OCI-M1 (cell line): ENCODE data around the gene RTN4R.
A peak's percentile ranks its signal among the peaks of the same experiment; 100 is the strongest.

Source experiments
- DNase-seq: peaks from one replicate; lab custom pipeline; 2025; lab: John Stamatoyannopoulos, UW

Gene RTN4R

DNA sequence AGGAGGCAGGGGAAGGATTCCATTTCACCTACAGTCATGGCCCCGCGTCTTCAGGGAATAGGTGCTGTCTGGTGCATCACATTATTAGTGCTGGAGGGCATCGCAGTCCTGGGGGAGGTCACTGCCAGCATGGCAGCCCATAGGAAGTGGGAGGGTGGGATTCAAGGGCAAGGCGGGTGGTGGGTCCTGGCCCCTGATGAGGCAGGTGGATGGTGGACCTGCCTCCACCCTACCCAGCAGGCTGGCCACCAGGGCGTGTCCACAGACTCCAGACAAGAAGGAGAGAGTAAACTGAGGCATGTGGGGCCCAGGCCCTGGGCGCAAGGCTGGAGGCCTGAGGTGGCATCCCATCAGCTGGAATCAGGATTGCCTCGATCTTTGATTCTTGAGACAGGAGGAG lies 53.3 kb downstream of the RTN4R start:
- no peak for DNase-seq

DNA sequence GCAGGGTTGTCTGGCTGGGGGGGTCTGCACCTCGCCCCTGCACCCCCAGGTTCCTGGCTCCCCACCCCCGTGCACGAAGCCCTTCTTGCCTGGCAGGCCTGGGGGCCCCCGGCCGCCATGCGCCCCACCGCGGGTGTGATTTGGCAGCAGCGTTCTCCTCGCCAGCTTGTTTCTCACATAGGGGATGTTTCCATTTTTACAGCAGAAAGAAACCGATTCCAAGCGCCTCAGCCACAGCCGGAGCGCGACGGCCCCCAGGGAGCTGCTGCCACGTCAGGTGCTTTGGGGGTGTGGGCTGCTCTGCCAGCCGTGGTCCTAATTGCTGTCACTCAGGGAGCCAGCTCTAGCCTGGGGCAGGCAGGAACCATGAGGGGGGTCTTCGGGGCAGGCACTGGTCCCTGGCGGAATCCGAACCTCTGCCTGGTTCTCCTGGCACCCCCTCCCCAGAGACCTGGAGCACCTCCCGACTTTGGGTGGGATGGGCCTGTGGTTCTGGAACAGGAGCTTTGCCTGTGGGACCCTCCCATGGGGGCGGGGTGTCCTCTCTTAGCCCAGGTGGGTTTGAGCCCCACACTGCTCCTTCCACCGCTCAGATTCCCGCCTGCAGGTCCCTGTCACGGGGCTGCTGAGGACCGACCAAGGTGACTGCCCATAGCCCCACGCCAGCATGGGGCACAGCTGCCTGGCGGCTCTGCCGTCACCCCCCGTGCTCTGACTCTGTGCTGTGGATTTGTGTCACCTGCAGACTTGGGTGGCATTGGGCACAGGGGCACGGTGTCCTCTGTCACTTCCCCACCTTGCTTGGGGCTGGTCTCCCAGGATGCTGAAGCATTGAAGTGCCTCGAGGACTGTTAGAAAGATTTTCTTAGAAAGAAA lies 54.0 kb downstream of the RTN4R start:
- DNase-seq: no peak

- no peak for DNase-seq
Observed at GRCh38 chr22:20212754-20213699, 55.1 kb downstream of the RTN4R start.

DNA sequence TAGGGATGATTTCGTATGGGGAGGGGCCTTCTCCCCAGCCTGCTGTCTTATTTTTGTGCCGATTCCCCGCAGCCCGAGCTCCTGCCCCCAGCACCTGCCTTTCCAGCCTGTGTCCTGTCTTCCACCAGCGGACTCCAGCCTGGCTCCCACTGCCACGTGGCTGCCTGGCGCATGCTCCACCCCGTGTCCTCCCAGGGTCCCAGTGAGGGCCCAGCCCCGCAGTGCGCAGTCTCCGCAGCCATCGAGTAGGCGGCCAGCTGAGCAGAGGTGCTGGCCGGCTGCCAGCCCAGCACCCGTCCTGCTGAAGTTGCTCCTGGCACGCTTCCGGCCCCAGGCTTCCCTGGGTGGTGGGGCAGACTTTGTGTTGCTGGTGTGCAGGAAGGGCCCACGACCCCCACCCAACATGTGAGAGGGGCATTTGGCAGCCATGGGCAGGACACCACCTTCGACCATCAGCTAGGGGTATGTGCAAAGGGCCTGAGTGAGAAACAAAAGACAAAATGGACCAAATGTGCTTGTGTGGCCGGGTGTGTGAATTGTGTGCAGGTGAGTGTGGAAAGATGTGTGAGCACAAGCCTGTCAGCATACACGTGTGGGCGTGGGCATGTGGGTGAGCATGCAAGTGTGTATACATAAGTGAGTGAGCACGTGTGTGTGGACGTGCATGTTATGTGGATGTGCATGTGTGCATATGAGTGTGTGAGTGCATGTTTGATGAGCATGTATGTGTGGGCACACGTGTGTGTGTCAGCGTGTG lies 55.9 kb downstream of the RTN4R start:
- no peak for DNase-seq

- no peak for DNase-seq
Observed at GRCh38 chr22:20211409-20211996, 56.6 kb downstream of the RTN4R start.

DNA sequence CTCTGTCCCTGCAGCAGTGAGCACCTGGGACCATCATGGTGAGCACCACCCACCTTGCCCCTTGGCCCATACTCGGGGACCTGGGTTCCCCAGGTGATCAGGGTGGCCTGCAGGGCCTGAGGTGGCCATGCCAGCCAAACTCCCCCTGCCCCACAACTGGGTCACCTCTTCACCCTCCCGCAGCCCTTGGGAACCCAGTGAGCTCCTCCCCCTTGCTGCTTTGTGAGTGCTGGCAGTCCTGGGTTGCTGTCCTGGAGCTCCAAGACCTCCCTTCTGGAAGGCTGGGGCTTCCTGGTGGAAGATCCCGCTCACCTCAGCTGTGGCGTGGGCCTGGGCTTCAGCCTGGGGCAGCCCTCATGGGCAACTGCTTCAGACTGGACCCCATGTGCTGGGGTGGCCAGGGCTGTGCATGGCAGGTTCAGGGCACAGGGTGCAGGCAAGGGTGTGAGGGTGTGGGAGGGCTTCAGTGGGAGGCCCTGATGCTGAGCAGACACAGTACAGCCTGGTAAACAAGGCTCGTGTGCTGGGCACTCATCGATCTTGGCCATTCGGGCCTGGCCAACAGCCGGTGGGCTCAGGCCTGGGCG lies 57.6 kb downstream of the RTN4R start:
- DNase-seq: no peak

DNA sequence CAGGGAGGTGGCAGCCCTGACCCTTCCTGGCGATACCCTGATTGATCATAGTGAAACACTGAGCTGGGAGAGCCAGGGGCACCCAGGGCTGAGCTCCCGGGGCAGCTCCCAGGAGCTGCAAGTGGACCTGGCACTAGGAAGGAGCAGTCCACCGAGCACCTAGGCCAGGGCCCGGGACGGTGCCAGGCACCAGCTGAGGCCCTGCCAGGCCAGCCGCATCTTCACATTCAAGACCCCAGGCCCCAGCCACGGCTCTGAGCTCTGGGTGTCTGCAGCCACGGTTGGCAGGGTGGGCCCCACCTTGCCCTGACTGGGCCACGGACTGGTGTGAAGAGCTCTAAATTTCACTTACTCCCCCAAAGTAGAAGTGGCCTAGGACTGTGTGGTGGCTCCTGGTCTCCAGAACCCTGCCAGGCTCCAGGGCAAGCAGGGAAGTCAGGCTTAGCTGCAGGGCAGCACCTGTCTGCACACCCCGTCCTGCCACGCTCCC lies 58.3 kb downstream of the RTN4R start:
- DNase-seq: no peak

GRCh38 chr22:20208713-20209310 lies 59.3 kb downstream of the RTN4R start:
- no peak for DNase-seq

GRCh38 chr22:20207277-20208025 lies 60.7 kb downstream of the RTN4R start:
- no peak for DNase-seq

- peak; percentile 59 for DNase-seq
Observed at GRCh38 chr22:20206709-20207215, 61.4 kb downstream of the RTN4R start.

DNA sequence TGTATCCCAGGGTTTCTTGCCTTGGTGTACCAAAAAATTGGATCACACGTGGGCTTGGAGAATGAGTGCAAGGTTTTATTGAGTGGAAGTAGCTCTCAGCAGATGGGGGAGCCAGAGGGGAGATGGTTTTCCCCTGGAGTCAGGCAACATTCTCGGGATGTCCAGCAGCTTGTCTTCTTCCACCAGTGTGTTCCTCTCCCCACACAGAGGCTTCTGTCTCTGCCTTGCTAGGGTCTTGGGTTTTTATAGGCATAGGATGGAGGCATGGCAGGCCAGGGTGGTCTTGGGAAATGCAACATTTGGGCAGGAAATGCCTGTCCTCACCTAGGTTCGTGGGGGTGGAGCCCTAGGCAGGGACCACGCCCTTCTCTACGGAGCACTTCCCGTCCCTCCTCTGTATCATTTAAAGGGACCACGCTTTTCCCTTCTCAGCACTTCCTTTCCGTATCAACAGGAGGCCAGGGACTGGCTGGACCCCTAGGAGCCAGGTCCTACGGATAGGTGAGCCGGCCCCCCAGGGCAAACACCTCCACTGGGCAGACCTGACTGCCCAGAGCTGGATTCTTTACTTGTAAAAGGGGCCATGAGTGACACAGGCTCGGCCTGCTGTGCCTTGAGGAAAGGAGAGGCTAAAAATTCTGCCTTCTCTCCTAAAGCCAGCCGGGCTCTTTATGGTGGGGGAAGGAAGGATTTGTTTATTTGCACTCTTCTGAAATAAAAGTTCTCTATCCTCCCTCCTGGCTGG lies 62.0 kb downstream of the RTN4R start:
- peak; percentile 95 for DNase-seq

DNA sequence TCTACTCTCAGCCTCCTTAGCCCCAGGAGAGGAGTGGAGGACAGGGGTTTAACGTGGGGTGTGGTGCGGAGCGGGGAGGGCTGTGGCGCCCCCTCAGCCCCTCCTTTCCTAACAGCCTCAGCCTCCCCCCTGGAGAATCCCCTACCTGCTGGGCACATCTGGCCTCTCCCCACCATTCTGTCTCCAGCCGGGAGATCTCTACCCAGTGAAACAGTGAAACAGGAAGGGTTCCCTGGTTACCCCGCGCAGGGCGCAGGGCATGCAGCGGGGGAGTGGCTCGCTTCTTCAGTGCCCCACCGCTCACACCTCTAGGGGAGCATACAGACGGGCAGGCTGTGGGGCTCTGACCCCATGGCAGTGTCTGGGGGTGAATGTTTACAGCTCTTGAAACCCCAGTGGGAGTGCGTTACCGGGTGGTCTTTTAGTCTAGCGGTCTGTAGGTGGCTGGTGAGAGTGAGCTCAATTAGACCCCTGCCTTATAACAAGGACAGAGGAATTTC lies 62.6 kb downstream of the RTN4R start:
- DNase-seq: no peak

DNA sequence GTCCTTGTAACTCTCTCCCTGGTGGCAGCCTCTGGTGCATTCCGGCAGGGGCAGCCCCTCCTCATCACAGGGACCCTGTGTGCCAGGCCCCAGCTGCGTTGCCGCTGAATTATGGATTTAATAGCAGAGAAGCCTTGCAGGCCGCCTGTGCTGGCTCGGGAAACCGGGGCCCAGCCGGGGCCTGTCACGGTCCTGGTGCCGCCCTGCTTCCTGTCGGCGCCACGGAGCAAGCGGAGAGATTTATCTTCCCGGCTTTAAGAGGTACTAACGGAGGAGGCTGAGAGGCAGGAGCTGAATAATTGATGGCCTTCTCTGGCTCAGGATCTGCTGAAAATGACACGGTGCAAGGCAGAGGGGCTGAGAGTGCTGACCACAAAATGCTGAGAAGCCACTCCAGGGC lies 63.3 kb downstream of the RTN4R start:
- no peak for DNase-seq

DNA sequence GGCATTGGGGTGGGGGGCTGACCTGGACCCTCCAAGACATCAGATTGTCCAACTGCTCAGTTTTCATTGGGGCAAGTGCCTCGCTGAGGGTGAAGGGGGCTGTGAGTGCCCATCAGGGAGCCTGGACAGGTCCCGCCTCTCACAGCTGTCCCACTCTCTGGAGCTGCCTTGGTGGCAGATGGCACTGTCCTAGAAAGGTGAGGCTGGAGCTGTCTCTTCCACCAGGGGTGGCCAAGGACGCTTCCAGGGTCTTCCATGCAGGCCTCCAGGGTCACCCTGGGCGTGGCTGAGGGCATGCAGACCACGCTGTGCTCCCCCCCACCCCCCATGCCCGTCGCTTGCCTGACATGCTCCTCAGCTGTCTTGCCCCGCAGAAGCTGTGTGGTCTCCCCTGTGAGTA lies 63.8 kb downstream of the RTN4R start:
- no peak for DNase-seq

GRCh38 chr22:20203552-20204201 lies 64.4 kb downstream of the RTN4R start:
- DNase-seq: no peak

DNA sequence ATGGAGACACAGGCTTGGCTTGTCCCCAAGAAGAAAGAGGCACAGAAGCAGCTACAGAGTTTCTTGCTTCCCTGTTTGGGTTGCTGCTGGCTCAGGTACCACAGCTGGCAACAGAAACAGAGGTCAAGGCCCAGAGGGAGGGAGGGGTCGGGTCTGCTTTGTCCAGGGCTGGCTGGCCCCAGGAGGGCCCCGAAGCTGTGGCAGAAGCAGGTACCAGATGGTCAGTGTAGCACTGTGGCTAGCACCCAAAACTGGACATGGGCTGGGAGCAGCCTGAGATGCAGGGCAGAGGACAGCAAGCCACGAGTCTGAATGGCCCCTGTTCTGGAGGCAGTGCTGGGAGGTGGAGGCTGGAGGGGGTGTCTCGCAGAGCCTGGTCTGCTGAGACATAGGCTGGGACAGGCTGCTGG lies 65.0 kb downstream of the RTN4R start:
- no peak for DNase-seq

DNA sequence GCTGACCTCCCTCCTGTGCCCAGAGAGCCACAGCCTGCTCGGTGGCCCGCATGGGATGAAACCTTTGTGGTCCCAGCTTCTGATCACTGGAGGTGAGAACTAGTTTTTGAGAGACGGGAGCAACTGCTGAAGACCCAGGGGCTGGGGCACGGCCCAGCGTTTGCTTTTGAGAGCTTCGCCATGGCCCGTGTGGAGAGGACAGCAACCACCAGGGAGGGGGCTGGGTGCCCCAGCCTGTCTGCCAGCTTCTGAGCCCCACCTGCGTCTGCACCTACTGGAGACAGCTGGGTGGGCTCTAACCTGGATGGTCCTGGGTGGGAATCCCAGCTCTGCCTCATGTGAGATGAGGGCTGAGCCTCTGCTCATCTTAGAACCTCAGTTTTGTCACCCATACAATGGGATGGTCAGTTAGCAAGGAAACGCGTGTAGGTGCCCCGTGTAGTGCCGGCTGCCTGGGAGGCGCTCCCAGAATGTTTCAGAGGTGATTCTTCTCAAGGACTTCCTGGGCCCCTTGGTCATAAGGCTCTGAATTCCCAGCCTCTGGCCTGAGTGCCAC lies 66.2 kb downstream of the RTN4R start:
- no peak for DNase-seq

GRCh38 chr22:20199906-20200305 lies 68.2 kb downstream of the RTN4R start:
- DNase-seq: no peak
